Fibroblast of mammary gland (primary cell): ENCODE results near the gene PLEKHA5.

Experiments used
- DNase-seq: peaks from one replicate; pipeline ENCODE4 v3.0.0-alpha.2; 2010; ENCODE audit warnings: low read depth
- H3K4me3 ChIP-seq: 2 replicates; pipeline ENCODE4 v1.5.1; 2011; ENCODE audit warnings: low read depth, mild to moderate bottlenecking, low read length, moderate library complexity; ENCODE audit not compliant: control insufficient read depth
- CTCF ChIP-seq: conservative IDR thresholded peaks from 2 replicates; pipeline ENCODE4 v1.5.1; 2011; ENCODE audit warnings: low read depth, low read length, inconsistent platforms; ENCODE audit not compliant: control insufficient read depth, insufficient read depth

Gene PLEKHA5

GRCh38 chr12:19276767-19277166 is 147.2 kb downstream of the PLEKHA5 start:
- DNase-seq = no peak
- TF ChIP-seq CTCF = no peak
- no peak overlapping the region for H3K4me3 ChIP-seq

- no peak for DNase-seq
- no peak overlapping the region for H3K4me3 ChIP-seq
- TF ChIP-seq CTCF = no peak
Observed at GRCh38 chr12:19277711-19278110, 148.2 kb downstream of the PLEKHA5 start.

- DNase-seq = no peak
- no peak for TF ChIP-seq CTCF
- H3K4me3 ChIP-seq = no peak overlapping the region
Observed at GRCh38 chr12:19278407-19278806, 148.9 kb downstream of the PLEKHA5 start.

- no peak for TF ChIP-seq CTCF
- H3K4me3 ChIP-seq = no peak overlapping the region
- no peak for DNase-seq
Observed at GRCh38 chr12:19282133-19282699, 152.7 kb downstream of the PLEKHA5 start.

GRCh38 chr12:19284658-19285057 is 155.1 kb downstream of the PLEKHA5 start:
- no peak for DNase-seq
- H3K4me3 ChIP-seq = no peak overlapping the region
- no peak for TF ChIP-seq CTCF

GRCh38 chr12:19285793-19286448 is 156.4 kb downstream of the PLEKHA5 start:
- DNase-seq = no peak
- no peak overlapping the region for H3K4me3 ChIP-seq
- no peak for TF ChIP-seq CTCF
